MCF 10A (cell line): ENCODE data around the gene BAZ1A. TPM values are rescaled to one million over a fixed set of nuclear protein-coding genes. Genes with fewer than 3 reads are reported as not detected.

ENCODE experiments used
- BruUV-seq: library from RNA; stranded (reverse); fragments of 400-500 nt; replicated peaks from 2 replicates; lab custom pipeline; 2021; lab: Mats Ljungman, UMichigan
- CTCF ChIA-PET: fragments of 300-600 bp; sonication (Branson Sonifier 250); formaldehyde crosslinking; extraction: SDS; loops from one replicate; lab custom pipeline; 2021; ENCODE audit warnings: antibody characterized with exemption, inconsistent platforms; lab: Yijun Ruan, JAX
- POLR2A ChIA-PET: fragments of 300-600, 350-650 bp; sonication (Branson Sonifier 250); formaldehyde crosslinking; extraction: SDS; loops from one replicate; lab custom pipeline; 2020; ENCODE audit warnings: antibody characterized with exemption, inconsistent platforms; lab: Yijun Ruan, JAX
- DNase-seq: peaks from one replicate; pipeline ENCODE4 v3.0.0-alpha.2; 2018; ENCODE audit not compliant: unreplicated experiment
- H3K27ac Mint-ChIP-seq: one replicate; pipeline ENCODE4 v1.8.0; 2022; ENCODE audit warnings: mild to moderate bottlenecking, low read depth, mixed read lengths; ENCODE audit not compliant: unreplicated experiment
- H3K27me3 Mint-ChIP-seq: one replicate; pipeline ENCODE4 v1.8.0; 2022; ENCODE audit warnings: mixed read lengths; ENCODE audit not compliant: insufficient read depth, unreplicated experiment
- H3K36me3 Mint-ChIP-seq: one replicate; pipeline ENCODE4 v1.8.0; 2022; ENCODE audit warnings: mild to moderate bottlenecking, moderate library complexity, mixed read lengths; ENCODE audit not compliant: insufficient read depth, unreplicated experiment
- H3K4me1 Mint-ChIP-seq: one replicate; pipeline ENCODE4 v1.8.0; 2022; ENCODE audit warnings: mixed read lengths; ENCODE audit not compliant: insufficient read depth, unreplicated experiment
- H3K4me3 Mint-ChIP-seq: one replicate; pipeline ENCODE4 v1.8.0; 2022; ENCODE audit warnings: mild to moderate bottlenecking, moderate library complexity, mixed read lengths; ENCODE audit not compliant: unreplicated experiment
- H3K9me3 Mint-ChIP-seq: one replicate; pipeline ENCODE4 v1.8.0; 2022; ENCODE audit warnings: mixed read lengths; ENCODE audit not compliant: unreplicated experiment
- intact Hi-C: fragments of 100-400 bp; cut with micrococcal nuclease; formaldehyde crosslinking; loops from 2 replicates; pipeline ENCODE4 v1.14.1; 2022
- total RNA-seq: library from RNA; stranded (reverse); gene quantifications from 2 replicates; pipeline ENCODE4 v1.2.3, GENCODE V29; 2022
- TF ChIP-seq, protein P1 (sequence below): fragments of 200-600 bp; IDR thresholded peaks from one replicate; pipeline ENCODE4 v1.8.0; 2022; ENCODE audit warnings: antibody characterized with exemption, mild to moderate bottlenecking; ENCODE audit not compliant: unreplicated experiment

BAZ1A gene
- total RNA-seq, 1 experiment from 2014 or later = 44.6 TPM

GRCh38 chr14:34895277-34895676, 20.1 kb upstream of the BAZ1A start:
- no peak for DNase-seq
- intact Hi-C loops = no loop called here
- Mint-ChIP-seq H3K4me1 (no peaks in the 10 kb centered on the region), H3K4me3 (no peak overlapping the region), H3K27ac (no peak overlapping the region), H3K9me3 (no peaks in the 10 kb centered on the region), H3K27me3 (no peaks in the 10 kb centered on the region), H3K36me3 (no peaks in the 10 kb centered on the region)
- POLR2A ChIA-PET = interaction anchor here (0.6 kb wide), 1 partner anchor 20 kb away, joined by 3 read pairs; the partner anchor contains the start of gene BAZ1A
- no TSS peak for BruUV-seq
- CTCF ChIA-PET = interaction anchor here (0.7 kb wide), 1 partner anchor 107 kb away, joined by 3 read pairs; no protein-coding TSS in a partner anchor
- TF ChIP-seq, protein P1, sequence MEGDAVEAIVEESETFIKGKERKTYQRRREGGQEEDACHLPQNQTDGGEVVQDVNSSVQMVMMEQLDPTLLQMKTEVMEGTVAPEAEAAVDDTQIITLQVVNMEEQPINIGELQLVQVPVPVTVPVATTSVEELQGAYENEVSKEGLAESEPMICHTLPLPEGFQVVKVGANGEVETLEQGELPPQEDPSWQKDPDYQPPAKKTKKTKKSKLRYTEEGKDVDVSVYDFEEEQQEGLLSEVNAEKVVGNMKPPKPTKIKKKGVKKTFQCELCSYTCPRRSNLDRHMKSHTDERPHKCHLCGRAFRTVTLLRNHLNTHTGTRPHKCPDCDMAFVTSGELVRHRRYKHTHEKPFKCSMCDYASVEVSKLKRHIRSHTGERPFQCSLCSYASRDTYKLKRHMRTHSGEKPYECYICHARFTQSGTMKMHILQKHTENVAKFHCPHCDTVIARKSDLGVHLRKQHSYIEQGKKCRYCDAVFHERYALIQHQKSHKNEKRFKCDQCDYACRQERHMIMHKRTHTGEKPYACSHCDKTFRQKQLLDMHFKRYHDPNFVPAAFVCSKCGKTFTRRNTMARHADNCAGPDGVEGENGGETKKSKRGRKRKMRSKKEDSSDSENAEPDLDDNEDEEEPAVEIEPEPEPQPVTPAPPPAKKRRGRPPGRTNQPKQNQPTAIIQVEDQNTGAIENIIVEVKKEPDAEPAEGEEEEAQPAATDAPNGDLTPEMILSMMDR = no peak

- Mint-ChIP-seq H3K36me3 (no peaks in the 10 kb centered on the region), H3K4me3 (no peak overlapping the region), H3K27ac (no peak overlapping the region), H3K9me3 (no peaks in the 10 kb centered on the region), H3K4me1 (no peaks in the 10 kb centered on the region), H3K27me3 (no peaks in the 10 kb centered on the region)
- DNase-seq = no peak
- CTCF ChIA-PET = no interaction called here
- POLR2A ChIA-PET = no interaction called here
- intact Hi-C loops = no loop called here
- no TSS peak for BruUV-seq
- TF ChIP-seq, protein P1 = no peak
These were observed 15.8 kb upstream of the BAZ1A start for GRCh38 chr14:34890937-34891336.

GRCh38 chr14:34888186-34888585, 13.0 kb upstream of the BAZ1A start:
- POLR2A ChIA-PET = no interaction called here
- CTCF ChIA-PET = no interaction called here
- TF ChIP-seq, protein P1 = no peak
- no peaks in the 10 kb centered on the region for H3K36me3 Mint-ChIP-seq
- H3K4me3 Mint-ChIP-seq = no peak overlapping the region
- H3K9me3 Mint-ChIP-seq = no peaks in the 10 kb centered on the region
- intact Hi-C loops = no loop called here
- H3K27me3 Mint-ChIP-seq = no peaks in the 10 kb centered on the region
- no peaks in the 10 kb centered on the region for H3K4me1 Mint-ChIP-seq
- H3K27ac Mint-ChIP-seq = no peak overlapping the region
- no peak for DNase-seq
- BruUV-seq = no TSS peak

- H3K4me1 Mint-ChIP-seq = no peaks in the 10 kb centered on the region
- intact Hi-C loops = no loop called here
- no peak overlapping the region for H3K4me3 Mint-ChIP-seq
- no peak overlapping the region for H3K27ac Mint-ChIP-seq
- DNase-seq = no peak
- ChIA-PET POLR2A (interaction anchor here (1.0 kb wide), 1 partner anchor 9 kb away, joined by 4 read pairs; the partner anchor contains the start of gene BAZ1A), CTCF (no interaction called here)
- no peaks in the 10 kb centered on the region for H3K9me3 Mint-ChIP-seq
- H3K27me3 Mint-ChIP-seq = no peaks in the 10 kb centered on the region
- TF ChIP-seq, protein P1 = no peak
- no peaks in the 10 kb centered on the region for H3K36me3 Mint-ChIP-seq
- no TSS peak for BruUV-seq
These were observed 8.8 kb upstream of the BAZ1A start for GRCh38 chr14:34883954-34884353.
